NT2/D1 (cell line): ENCODE results near the gene WASF2.

Source experiments
- DNase-seq: peaks from one replicate; pipeline ENCODE4 v3.0.0-alpha.2; 2011; ENCODE audit warnings: low read depth, low spot score
- H3K27me3 ChIP-seq: 2 replicates; pipeline ENCODE4 v1.6.0; 2011; ENCODE audit warnings: mild to moderate bottlenecking; ENCODE audit not compliant: insufficient read length, insufficient read depth
- H3K36me3 ChIP-seq: 2 replicates; pipeline ENCODE4 v1.6.1; 2011; ENCODE audit warnings: mild to moderate bottlenecking, low read length, mixed read lengths; ENCODE audit not compliant: insufficient read depth, insufficient read length
- H3K4me1 ChIP-seq: 2 replicates; pipeline ENCODE4 v1.5.1; 2011; ENCODE audit not compliant: insufficient read depth, insufficient read length
- H3K4me3 ChIP-seq: 2 replicates; pipeline ENCODE4 v1.5.1; 2011; ENCODE audit warnings: low read depth; ENCODE audit not compliant: insufficient read length
- H3K9ac ChIP-seq: 2 replicates; pipeline ENCODE4 v1.6.0; 2011; ENCODE audit warnings: low read depth; ENCODE audit not compliant: insufficient read length
- H3K9me3 ChIP-seq: 2 replicates; pipeline ENCODE4 v1.5.1; 2011; ENCODE audit warnings: mild to moderate bottlenecking, low read length; ENCODE audit not compliant: insufficient read depth
- SUZ12 ChIP-seq: IDR thresholded peaks from 2 replicates; pipeline ENCODE4 v1.6.1; 2011; ENCODE audit not compliant: insufficient read length, insufficient read depth; ENCODE audit errors: extremely low read depth
- YY1 ChIP-seq: IDR thresholded peaks from 2 replicates; pipeline ENCODE4 v1.6.1; 2011; ENCODE audit not compliant: insufficient read length, insufficient read depth
- ZNF274 ChIP-seq: IDR thresholded peaks from 2 replicates; pipeline ENCODE4 v1.6.1; 2011; ENCODE audit warnings: mild to moderate bottlenecking, low read depth, low read length

WASF2 gene

DNA sequence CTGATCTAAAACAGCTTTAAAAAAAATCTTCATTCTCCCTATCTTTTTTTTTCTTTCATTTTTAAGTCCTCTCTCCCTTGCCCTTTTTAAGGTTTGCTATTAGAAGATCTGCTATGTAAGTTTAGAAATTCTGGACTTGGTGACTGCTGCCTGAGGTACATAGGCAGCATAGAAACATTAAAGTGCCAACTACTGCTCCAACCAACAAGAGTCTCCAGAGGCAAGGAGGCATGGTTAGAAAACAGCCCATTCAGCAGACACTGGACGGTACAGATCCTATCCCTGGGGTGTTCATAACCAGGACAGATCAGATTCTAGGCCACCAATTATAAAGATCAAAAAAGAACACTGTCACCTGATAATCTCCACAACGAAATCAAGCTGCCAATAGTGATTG is 60.9 kb downstream of the WASF2 start:
- Histone ChIP-seq H3K4me1 (peaks cover 2% of the 10 kb centered on the region), H3K4me3 (no peak overlapping the region), H3K9ac (no peak overlapping the region), H3K27me3 (no peaks in the 10 kb centered on the region), H3K9me3 (no peaks in the 10 kb centered on the region), H3K36me3 (peaks cover 34% of the 10 kb centered on the region)
- TF ChIP-seq YY1 (no peak), ZNF274 (no peak), SUZ12 (no peak)
- no peak for DNase-seq

DNA sequence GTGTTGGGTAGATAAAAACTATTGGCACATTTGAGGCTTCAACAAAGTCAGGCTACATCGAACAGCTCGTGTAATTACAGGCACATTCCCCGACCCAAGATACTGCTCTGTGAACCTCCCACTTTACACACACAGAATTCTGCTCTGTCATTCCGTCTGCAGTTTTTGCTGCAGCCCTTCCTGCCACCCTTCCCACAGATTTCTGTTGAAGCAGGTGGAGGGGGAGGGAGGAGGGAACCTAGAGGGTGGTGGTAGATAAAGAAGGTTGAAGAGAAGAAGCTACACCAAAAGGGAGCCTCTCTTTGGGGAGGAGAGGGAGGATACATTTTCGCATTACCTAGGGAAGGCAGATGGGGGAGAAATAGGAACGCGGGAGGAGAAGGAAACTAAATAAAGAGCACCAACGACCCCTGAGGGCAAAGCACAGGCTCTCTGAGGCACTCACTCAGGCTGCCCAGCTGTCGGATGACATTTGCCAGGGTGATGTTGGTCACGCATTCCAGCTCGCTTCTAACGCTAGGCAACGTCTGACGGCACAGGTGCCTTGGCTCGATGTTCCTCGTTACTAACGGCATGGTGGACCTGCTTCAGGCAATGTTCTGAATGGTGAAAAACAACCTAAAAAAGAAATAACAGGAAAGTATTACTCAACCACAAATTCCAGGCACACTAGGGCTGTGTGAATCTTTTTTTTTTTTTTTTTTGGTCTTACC is 61.5 kb downstream of the WASF2 start:
- Histone ChIP-seq H3K27me3 (no peaks in the 10 kb centered on the region), H3K4me1 (peaks cover 2% of the 10 kb centered on the region), H3K36me3 (peaks cover 34% of the 10 kb centered on the region), H3K9me3 (no peaks in the 10 kb centered on the region), H3K9ac (no peak overlapping the region), H3K4me3 (no peak overlapping the region)
- no peak for DNase-seq
- TF ChIP-seq ZNF274 = no peak

DNA sequence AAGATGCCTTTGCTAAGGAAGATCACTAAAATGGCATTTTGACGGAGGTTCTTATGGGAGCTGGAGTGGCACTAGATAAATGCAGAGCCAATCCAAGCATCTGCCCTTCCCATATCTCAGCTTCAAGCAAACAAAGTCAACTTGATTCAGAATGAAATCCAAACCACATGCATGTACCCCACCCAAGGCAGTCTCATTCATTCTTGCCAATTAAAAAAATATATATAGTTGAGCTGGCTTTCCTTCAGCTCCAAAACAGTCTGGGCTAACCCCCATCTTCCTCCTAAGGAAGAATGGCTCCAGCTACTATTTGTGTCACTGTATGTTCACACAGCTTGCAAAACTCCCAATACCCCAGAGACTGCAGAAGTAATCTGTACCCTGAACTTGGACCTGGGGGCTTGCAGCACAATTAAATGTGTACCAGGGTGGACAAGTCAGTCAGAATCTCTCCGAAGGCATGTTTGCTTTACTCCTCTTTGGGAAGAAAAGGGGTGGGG is 62.1 kb downstream of the WASF2 start:
- Histone ChIP-seq H3K9ac (no peak overlapping the region), H3K27me3 (no peaks in the 10 kb centered on the region), H3K4me3 (no peak overlapping the region), H3K4me1 (peaks cover 2% of the 10 kb centered on the region), H3K9me3 (no peaks in the 10 kb centered on the region), H3K36me3 (peaks cover 34% of the 10 kb centered on the region)
- TF ChIP-seq SUZ12 = no peak
- TF ChIP-seq YY1 = no peak
- TF ChIP-seq ZNF274 = no peak
- DNase-seq = no peak

DNA sequence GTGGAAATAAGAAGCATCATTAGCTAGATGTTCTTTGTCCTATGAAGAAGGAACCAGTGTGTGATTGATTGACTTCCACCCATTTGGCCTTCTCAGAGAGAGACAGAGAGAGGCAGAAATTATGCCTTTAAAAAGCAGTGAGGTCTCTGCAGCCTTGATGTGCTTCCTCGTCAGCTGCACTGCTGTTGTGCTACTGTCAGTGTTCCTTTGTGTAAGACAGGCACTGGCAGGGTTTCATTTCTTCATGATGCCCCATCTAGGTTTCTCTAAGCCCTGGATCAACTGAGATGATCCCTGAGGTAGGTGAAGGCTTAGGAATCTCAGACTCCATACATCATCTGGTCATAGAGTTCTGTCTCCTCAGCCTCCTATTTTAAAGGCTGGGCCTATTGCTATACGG is 62.6 kb downstream of the WASF2 start:
- no peak overlapping the region for H3K4me3 ChIP-seq
- H3K36me3 ChIP-seq = peaks cover 34% of the 10 kb centered on the region
- no peak overlapping the region for H3K9ac ChIP-seq
- no peak for DNase-seq
- H3K4me1 ChIP-seq = peaks cover 2% of the 10 kb centered on the region
- TF ChIP-seq YY1 = no peak
- TF ChIP-seq ZNF274 = no peak
- no peak for TF ChIP-seq SUZ12
- H3K27me3 ChIP-seq = no peaks in the 10 kb centered on the region
- H3K9me3 ChIP-seq = no peaks in the 10 kb centered on the region

DNA sequence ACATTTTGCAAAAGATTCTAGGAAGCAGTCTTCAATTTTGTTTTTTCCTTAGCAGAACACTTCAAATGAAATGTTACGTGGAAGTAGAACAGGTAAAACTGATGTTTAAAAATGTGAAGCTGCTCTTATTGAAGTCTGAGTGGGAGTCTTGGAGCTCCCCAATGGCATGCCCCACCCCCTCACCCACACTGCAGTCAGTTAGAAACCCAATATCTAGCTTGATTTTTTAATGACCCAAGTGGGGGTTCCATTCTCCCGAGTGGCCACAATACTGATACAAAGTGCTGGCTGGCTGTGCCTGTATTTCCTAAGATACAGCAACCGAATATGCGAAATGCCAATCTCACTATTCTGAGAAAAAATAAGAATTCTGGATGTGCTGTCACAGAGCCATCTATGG is 66.3 kb downstream of the WASF2 start:
- Histone ChIP-seq H3K4me1 (no peaks in the 10 kb centered on the region), H3K27me3 (no peaks in the 10 kb centered on the region), H3K9ac (no peak overlapping the region), H3K9me3 (no peaks in the 10 kb centered on the region), H3K4me3 (no peak overlapping the region), H3K36me3 (peaks cover 34% of the 10 kb centered on the region)
- no peak for DNase-seq
- TF ChIP-seq SUZ12 (no peak), YY1 (no peak), ZNF274 (no peak)

DNA sequence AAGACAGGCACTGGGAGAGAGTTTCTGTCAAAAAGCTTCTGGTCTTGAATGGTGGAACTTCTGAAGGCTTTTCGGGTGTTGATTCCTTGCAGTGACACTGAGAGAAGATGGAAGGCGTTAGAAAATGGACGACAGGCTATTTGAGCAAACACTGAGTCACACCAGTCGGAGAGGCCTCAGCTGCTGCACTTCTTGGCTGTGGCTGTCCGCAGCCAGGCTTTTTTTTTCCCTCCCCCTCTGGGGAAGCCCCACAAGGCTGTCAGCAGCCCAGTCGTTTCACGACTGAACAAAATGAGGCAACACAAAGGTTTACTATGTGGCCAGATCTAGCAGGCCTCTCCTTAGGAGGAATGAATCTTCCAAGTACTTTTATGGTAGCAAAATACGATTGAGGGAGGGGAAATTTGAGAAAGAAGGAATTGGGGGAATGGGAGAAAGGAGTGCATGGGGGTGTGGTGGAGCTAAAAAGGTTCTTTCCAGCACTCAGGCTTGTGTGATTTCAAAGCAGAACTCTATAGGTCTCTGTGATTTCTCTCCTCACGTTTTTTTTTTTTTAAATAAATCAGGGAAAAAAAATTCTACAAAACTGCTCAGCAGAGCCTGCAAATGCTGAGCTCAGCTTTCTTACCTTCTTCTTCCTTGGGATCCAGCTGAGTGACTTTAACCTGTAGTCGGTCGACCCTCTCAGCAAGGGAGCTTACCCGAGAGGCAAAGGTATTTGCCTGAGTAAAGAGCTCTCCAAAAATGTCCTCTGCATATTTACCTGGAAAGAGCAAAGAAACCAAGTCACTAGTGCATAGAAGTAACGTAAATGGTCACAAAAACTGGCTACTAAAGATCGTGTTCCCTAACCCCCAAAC is 71.4 kb downstream of the WASF2 start:
- Histone ChIP-seq H3K9me3 (no peaks in the 10 kb centered on the region), H3K27me3 (no peaks in the 10 kb centered on the region), H3K36me3 (peaks cover 48% of the 10 kb centered on the region), H3K9ac (peak overlapping the region; percentile 46), H3K4me3 (no peak overlapping the region), H3K4me1 (no peaks in the 10 kb centered on the region)
- TF ChIP-seq SUZ12 = no peak
- TF ChIP-seq YY1 = peak; percentile 73
- TF ChIP-seq ZNF274 = no peak
- DNase-seq = no peak

DNA sequence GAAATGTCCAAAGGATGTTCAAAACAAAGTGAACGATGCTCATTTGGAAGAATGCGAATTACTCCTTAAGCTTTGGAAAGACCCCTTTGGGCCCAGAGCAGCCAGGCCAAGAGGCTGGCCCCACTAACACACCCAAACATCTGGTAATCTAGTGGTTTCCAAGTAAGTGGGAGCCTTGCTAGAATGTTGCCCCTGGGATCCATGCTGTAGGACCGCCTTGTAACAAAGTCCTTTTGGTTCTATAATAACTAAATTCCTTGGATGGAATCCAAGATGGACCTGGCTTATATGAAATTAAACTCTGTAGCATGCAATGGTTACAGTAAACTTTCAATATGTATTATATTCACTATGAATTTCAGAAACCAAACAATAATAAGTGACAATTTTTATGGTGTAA is 72.3 kb downstream of the WASF2 start:
- no peaks in the 10 kb centered on the region for H3K27me3 ChIP-seq
- no peak for DNase-seq
- peaks cover 56% of the 10 kb centered on the region for H3K36me3 ChIP-seq
- no peak for TF ChIP-seq SUZ12
- TF ChIP-seq YY1 = no peak
- no peak for TF ChIP-seq ZNF274
- H3K9me3 ChIP-seq = no peaks in the 10 kb centered on the region
- H3K4me3 ChIP-seq = no peak overlapping the region
- no peaks in the 10 kb centered on the region for H3K4me1 ChIP-seq
- no peak overlapping the region for H3K9ac ChIP-seq
